ENCODE results near the gene STOML3.

GRCh38 chr13:38993381-38993780 is 2.8 kb upstream of the STOML3 start:
- TF ChIP-seq, protein P1, sequence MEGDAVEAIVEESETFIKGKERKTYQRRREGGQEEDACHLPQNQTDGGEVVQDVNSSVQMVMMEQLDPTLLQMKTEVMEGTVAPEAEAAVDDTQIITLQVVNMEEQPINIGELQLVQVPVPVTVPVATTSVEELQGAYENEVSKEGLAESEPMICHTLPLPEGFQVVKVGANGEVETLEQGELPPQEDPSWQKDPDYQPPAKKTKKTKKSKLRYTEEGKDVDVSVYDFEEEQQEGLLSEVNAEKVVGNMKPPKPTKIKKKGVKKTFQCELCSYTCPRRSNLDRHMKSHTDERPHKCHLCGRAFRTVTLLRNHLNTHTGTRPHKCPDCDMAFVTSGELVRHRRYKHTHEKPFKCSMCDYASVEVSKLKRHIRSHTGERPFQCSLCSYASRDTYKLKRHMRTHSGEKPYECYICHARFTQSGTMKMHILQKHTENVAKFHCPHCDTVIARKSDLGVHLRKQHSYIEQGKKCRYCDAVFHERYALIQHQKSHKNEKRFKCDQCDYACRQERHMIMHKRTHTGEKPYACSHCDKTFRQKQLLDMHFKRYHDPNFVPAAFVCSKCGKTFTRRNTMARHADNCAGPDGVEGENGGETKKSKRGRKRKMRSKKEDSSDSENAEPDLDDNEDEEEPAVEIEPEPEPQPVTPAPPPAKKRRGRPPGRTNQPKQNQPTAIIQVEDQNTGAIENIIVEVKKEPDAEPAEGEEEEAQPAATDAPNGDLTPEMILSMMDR (IDR thresholded peaks at IDR 0.05) = no peak
- TF ChIP-seq POLR2A (IDR thresholded peaks at IDR 0.05) = no peak

Data from body of pancreas (tissue), 4 donors.